NCI-H187 (cell line): Measurements from ENCODE around the gene MEF2D.

Experiments
- DNase-seq, 2 experiments: peaks; one replicate each; lab custom pipeline; 2025; lab: John Stamatoyannopoulos, UW

The MEF2D gene

DNA sequence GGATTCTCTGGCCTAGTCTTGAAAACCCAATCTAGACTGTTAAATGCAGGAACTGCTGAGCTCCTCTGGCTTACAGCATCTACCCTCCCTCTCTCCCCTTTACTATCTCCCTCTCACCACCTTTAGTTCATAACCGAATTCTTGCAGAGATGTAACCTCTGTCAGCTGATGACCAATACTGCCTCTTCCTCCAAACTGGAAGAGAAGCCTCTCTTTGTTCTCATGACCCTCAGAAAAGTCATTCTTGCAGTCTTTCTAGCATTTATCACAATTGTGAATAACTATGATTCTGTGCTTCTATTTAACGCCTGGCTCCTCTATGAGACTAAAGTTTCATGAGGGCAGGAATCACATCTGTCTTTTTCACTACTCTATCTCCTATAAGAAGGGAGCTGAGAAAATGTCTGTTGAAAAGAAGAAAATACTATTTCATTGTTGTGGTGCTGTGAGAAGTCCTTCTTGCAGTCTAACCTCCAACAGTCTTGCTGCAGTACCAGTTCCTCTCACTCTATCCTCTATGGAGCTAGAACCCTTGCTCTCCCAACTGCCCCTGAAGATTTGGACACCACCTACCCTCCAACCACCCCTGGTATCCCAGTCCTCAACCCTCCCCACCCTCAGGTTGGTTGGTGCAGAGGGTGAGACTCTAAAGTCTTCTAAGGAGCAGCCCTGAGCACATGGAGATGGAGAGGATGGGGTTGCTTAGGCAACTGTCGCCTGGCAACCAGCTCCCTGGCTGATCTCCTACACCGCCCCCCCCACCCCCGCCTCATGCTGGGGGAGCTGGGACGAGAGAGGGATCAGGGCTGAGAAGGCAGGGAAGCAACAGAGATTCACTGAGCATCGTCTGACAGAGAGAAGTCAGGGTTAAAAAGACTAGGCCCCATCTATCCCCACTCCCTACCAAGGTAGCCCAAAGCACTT, 13.9 kb downstream of the MEF2D start:
- DNase-seq: no peak

DNA sequence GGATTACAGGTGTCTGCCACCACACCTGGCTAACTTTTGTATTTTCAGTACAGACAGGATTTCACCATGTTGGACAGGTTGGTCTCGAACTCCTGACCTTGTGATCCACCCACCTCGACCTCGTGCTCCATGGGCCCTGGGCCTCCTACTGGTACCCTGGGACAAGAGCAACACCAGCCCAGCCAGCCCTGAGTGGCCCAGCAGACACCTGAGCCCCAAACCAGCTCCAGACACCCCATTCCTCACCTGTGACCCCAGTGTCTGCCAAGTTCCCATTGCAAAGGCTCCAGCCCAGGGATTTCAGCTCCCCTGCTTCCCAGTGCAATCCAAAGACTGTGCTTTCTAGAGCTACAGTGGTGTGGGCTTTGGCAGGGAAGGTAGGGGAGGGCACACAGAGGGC, 14.6 kb downstream of the MEF2D start:
- DNase-seq: no peak

DNA sequence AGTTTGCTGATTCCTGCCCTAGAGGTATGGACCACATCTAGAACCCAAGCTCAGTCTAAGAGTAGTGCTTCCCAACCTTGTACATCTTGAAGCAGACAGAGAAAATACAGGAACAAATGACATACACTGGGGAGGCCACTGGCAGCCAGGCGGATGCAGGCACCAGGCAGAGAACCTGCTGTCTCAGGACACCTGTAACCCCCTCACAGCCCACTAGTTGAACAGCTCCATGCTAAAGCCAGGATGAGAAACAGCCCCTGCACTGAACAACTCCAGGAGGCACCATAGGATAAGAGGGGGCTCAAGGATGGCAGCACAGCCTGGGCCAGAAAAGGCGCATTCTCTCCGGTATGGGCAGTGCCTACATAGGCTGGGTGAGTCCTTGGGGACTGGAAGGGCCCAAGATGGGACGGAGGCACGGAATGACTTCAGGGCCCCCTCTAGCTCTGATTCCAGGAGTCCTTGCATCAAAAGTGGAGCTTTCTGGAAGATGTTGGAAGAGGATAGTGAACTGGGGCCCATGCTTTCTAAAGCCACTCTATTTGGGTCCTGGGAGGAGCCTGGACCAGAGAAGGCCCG, 16.0 kb downstream of the MEF2D start:
- DNase-seq: no peak

DNA sequence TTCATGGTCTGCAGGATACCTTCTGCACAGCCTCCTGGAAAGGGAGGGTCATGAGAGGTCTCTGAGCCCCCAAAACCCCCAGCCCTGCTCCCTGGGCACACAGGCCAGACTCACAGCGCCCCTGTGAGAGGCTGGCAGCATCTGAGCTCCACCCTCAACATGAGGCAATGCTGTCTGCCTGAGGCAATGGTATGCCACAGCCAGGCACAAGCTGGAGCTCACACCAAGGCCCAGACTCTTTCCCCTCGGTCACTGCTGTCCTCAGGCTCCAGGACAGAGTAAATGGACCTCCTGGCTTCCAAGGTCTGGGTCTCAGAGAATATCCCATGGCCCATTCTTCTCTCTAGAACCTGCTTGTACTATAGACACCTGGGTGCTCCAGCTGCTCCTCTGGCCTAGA, 17.2 kb downstream of the MEF2D start:
- no peak for DNase-seq

DNA sequence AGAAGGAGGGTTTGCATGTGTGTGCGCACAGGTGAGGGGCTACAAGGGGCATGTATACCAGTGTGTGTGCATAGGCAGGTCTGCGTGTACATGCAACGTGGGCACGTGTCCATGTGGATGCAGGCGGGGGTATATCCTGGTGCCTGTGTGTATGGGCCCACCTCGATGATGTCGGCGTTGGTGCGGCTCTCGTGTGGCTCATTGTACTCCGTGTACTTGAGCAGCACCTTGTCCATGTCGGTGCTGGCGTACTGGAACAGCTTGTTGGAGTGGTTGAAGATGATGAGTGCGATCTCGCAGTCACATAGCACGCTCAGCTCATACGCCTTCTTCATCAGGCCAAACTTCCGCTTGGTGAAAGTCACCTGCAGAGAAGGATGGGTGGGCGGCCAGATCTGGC, 18.3 kb downstream of the MEF2D start:
- no peak for DNase-seq

DNA sequence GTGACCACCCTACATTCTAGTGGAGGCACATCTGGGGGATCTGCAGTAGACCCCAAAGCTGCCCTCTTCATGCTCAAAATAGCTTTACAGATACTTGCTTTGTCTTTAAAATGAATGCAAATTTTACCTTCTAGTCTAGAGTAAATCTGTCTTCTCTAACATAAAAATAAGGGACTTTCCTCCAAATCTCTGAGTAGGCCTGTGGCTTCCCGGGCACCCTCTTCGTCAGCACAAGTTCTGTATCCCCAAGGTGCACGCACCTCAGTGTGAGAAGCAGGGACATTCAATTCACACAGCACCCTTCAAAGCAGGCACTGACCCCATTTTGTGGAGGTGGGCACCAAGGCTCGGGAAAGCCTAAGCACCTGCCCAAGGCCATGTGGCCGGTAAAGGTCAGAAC, 19.0 kb downstream of the MEF2D start:
- DNase-seq: no peak

DNA sequence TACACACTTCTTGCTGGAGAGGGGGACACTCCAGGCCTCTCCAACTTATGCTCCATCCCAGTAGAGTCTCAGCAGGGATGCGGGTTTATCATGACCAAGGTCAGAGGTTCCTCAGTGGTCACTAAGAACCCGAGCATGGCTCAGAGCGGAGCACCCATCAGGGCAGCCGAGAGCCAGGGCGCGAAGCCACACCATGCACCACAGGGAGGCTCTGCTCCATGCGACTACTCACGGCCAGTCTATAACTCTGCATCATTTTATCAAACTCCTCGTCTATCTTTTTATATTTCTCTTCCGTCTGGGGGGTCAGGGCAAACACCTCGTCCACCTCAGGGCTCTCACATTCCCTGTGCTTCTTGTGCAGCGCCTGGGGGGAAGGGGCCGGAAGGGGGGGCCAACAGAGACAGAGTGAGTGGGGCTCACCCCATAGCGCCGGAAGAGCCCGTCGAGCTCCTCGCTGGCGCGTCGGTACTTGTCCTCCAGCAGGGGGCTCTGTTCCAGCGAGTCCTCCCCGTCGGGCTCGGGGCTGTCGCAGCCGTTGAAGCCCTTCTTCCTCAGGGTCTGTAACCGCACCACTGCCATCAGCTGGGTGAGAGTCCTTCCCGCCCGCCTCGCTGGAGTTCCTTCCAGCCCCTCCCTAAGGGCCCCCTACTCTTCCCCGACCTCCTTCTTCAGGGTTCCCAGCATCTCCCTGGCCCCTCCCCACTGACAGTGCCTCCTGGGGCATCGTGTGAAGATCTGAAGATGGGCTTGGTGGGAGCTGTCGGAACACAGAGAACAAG, 20.0 kb downstream of the MEF2D start:
- peak in 1 of 2 experiments; percentile 16 for DNase-seq

DNA sequence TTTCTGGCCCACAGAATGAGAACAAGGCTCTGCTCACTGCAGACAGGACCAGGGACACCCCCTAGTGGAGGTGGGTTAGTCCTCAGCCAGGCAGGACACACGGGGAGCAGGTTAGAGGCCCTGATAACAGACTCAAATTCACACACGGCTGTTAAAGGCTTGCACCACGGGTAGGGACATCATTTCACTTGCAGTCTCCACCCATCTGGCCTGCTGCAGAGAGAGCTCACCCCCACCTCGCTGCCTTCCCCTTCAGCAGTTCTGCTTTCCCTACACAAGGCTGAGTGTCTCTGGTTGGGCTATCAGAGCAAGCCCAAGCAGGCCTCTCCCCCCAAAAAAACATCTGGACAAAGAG, 20.6 kb downstream of the MEF2D start:
- no peak for DNase-seq

DNA sequence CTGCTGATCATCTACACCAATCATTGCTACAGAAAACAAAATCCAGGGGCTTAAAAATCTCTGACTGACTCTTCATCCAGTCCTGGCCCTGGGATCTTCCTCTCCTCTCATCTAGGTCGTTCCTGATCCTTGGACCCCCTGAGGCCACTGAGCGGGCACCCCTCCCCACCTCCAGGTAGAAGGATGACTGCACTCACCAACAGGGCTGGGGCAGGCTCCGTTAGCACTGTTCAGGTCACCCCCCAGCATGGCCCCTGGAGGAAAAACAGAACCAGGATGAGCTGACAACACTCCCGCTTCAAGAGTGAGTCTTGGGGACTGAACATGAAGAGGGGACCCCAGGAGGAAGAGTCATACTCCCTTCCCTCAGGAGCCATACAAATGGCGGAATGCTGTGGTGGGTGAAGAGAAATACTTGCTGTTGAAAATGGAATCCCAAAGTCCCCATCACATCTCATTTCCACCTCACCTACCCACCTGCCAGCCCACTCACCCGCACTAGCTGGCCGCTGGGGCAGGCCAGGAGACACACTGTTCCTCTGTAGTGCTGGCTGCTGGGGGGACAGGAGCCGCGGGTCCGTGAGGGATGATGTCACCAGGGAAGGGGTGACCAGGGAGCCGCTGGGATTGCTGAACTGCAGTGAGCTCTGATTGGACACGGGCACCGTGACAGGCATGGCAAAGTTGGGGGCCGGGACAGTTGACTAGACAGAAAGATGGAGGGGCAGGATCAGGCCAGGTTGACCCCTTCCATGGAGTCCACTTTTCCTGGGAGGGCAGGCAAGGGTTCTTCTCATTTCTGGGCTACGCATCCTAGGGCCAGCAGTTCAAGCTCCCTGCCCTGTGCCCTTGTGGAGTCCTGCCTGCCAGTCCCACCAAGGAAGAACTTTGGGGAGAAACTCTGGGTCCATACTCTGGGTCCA, 21.2 kb downstream of the MEF2D start:
- no peak for DNase-seq

DNA sequence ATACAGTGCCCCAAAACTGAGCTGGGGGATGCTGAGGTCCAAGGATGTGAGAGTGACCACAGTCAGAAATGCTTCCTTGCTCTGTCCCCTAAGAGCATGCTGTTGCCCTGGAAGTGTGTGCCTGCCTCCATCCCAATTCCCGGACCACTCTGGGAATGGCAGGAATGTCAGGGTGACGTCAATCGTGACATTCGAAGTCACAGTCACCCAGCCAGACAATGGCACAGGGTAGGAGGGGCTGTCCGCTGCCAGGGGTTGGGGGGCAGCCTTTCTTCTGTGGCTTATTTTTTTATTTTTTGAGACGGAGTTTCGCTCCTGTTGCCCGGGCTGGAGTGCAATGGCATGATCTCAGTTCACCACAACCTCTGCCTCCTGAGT, 22.3 kb downstream of the MEF2D start:
- DNase-seq: no peak

DNA sequence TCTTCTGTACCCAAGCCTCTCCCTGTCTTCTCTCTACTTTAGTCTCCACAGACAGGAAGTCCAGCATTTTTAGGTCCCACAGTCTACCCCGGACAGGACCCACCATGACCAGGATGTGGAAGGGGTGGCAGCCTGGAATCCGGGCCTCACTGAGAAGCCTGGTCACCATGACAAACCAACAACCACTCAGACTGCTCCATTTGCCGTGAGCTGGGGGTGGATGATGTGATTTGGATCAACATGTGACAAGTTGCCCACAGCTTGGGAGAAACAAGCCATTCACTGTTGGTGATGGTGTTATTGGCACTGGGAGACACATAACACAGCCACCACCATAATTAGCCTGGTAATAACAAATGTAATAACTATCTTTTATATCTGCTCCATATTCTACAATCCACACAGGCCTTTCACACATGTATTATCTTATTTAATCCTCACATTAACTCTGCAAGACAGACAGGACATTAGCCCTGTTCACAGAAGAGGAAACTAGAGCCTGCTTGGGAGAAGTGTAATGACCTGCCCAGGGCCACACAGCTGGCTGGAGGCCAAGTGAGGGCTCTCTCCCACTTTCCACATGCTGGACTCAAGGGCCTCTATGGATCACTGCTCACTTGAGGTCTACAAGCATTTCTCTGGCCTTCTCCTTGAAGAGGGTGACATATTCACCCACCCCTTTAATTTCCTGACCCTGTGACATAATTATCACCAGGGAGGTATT, 22.9 kb downstream of the MEF2D start:
- DNase-seq: no peak

DNA sequence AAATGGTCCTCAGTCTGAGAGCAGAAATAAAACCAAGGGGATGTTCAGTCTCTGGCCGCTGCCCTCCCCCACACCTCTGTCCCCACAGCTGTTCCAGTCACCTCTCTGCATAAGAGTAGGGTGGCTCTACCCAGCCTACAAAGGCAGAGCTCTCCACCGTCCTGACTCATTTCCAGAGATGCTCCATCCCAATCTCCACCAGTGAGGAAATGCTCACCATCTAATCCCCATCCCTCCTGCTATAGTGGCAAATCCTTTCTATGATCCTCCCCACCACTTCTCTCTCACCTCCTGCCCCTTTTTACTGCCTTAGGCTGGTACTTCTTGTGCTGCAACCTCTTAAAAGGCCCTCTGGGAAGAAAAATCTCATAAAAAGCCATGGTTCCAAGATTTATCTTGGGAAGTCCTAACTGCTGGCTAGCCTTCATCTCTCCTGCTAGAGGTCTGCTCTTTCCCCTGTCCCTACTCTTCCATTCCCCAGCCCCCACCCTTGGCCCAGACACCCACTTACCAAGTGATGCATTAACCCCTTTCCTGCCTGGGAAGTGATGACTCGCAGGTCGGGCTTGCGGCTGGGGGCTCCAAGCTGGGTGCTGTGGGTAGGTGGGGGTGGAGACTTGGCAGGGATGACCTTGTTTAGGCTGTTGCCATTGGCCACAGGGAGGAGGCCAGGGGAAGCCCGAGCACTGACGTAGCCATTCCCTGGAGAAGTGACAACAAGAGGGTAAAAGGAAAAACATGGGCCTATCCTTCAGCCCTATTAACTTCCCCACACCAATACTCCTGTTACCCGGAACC, 23.9 kb downstream of the MEF2D start:
- no peak for DNase-seq

DNA sequence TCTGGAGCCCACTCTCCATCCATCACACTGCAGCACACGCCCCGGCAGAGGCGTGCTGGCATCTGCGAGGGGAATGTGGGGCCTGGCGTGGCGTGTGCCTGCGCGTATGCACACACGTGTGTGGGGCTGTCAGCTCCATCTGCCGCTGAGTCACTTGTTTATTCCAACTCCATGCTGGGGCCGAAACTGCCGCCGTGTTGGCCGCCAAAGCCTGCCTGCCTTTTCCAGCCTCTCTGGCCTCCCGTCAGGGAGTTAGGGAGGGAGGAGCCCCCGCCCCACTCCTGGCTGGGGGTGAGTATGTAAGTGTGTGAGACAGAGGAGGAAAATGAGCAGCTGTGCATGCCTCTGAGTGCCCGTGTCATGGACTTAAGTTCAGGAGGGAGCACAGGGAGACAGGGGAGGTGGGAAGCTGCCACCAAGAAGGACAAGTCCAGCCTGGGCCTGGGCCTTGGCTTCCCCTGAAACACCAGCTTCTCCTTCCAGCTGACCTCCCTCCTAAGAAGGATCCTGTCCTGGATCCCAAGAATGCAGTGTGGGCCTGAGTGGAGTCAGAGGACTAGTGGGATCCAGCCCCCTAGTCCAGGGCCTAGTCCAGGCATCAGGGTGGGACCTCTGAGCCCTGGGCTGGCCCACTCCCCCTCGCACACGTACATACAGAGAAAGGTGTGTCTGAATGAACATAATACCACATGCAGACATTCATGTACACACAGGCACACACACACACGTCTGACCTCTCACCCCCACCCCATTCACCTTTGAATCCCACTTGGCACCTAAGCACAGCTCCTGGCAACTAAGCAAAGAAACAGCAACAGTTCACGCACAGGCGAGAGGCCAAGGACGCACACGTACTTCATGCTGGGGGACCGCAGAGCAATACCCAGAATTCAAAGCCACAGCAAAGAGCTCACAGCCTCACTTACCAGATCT, 24.7 kb downstream of the MEF2D start:
- DNase-seq: no peak

DNA sequence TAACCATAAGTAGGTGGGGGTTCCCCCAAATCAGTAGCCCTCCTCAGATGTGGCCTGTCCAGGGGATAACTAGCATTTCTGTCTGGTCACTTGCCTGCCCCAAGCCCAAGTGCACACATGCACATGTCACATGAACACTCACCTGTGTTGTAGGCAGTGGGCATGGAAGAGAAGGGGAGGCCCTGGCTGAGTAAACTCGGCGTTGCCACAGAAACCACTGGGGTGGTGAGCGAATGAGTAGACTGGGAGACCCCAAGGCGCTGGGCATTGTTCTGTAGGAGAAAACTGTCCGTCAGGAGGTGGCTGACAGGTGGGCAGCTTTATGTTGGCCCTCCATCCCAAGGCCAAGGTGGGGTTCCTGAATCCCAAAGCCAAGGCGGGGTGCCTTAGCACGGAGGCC, 25.6 kb downstream of the MEF2D start:
- no peak for DNase-seq

DNA sequence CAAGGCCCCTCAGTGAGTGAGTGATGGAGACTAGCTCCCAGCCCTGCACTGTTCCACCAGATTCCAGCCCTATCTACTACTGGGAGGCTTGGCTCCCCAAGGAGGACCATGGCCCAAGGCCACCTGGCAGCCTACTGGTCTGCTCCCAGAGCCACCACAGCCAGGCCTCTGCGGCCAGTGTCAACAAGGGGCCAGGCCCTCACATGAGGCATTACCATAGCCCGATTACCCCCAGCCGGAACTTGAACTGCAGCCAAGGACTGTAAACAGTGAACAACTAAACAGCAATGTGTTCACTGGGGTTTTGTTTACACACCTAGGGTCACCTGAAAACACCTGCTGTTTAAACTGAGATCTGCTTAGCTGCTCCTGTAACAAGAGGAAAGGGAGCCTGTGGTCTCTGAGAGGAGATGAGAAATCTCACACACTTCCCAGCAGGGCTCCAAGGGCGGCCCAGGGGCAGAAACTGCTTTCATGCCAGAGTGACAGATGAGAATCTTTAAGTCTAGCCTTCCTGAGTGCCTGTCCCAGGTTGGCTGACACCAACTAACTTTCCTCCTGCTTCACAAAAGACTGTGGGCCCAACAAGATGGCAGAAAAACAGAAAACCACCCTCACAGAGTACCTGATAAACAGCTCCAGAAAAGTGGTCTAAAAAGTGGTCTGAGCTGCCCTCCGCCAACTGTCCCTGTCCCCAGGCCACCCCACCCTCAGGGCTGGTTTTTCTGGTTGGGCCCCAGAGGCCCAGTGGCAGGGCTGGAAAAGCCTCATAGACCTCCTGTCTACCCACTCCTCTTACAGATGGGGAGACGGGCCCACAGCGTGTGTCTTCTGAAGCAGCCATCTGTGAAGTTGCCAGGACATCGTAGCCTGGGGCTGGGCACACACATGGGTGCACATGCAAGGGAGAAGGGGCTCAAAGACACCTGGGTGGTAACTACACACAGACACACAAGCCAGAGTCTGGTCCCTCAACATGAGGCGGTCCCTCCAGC, 28.8 kb downstream of the MEF2D start:
- peak; percentile 38 to 52 for DNase-seq

DNA sequence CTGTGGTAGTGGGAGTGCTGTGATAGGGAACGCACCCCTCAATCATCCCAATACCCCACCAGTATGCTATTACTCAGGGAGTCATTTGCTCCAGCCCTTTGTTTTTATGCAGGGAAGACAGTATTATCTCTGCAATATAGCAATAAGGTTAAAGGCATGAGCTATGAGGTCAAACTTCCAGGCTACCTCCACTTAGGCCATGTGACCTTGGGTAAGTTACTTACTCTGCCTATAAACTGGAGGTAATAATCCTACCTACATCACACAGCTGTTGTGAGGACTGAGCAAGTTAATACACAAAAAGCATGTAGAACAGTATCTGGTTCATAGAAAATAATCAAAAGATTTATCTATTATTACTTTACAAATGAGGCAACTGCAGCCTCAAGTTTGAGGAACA, 30.1 kb downstream of the MEF2D start:
- no peak for DNase-seq

DNA sequence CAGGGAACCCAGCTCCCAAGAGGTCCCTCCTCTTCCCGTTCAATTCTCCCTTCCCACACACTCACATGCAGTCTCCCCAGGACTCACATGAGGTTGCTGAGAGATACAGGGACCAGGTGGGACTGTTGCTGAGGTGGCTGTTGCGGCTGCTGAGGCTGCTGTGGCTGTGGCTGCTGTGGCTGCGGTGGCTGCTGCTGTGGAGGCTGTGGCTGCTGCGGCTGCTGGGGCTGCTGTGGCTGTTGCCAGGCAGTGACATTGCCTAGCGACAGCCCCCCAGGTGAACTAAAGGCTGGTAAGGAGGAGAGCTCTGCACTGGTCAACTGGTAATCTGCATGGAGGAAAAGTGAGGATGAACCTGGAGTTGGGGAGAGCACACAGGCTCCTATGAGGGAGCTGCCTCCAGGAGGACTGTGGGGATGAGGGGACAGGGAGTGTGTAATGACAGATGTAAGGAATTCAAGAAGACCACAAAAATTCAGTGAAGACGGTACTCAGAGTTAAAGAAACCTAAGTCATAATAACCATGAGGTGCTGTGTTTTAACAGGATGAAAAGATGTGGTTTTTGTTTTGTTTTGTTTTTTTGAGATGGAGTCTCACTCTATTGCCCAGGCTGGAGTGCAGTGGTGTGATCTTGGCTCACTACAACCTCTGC, 31.8 kb downstream of the MEF2D start:
- DNase-seq: no peak

DNA sequence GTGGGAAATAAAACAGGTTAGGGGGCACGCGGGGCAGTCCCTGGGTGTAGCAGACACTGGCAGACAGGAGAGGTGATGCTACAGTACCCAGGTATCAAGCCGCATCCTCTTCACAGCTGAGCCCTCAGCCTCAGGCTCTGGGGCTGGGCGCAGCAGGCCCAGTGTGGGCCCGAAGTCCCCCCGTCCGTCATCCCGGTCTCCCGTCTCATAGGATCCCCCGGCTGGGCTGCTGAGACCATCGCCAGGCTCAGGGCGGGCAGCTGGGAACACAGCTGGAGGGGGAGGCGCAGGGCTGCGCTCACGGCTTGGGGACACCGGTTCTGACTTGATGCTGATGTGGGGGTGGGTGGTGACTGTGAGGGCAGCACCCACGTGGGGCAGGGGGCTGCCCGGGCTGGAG, 32.7 kb downstream of the MEF2D start:
- DNase-seq: no peak
